ENCODE measurements around the gene PPCS. TPM values are rescaled to one million over a fixed set of nuclear protein-coding genes. Genes with fewer than 3 reads are reported as not detected.

Gene PPCS
- total RNA-seq (2022; extraction: Qiagen RNA extraction; ENCODE audit: low read depth): 31.3 to 39.6 TPM (median 38.7 TPM) in 5 replicates

DNA sequence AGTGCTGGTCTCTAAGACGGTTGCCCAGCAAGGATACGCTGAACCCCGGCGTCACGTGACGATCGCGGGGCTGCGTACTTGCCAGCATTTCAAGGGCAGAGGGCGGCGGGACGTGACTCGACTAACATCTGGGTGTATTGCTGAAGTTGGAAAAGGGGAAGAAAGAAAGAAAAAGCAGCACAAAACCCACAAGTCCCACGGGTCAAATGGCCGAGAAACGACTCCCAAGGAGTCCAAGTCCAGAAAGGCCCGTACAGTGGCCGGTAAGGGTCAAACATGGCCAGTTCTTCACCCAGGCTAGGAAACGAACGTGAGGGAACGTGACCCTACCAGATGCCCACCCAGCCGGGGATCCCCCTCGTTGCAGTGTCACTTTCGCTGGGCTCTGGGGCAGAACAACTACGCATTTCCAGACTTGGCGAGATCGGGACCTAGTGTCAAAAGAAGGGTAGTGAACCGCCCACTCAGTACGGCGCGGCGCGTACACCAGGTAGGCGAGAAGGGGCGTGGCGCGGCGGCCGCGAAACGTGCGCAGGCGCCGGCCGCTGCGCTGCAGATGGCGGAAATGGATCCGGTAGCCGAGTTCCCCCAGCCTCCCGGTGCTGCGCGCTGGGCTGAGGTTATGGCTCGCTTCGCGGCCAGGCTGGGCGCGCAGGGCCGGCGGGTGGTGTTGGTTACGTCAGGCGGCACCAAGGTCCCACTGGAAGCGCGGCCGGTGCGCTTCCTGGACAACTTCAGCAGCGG, at the start of gene PPCS, which contains the start of gene ZMYND12:
Gene PPCS (plus strand): TSS at position 534 of the 744 bp plus-strand sequence. CDS start 23 bp downstream, at position 557.
Gene ZMYND12 (minus strand): TSS at position 13 of the 744 bp plus-strand sequence. CDS start 25 bp downstream, outside the sequence.

GRCh38 chr1:42462828-42463763, 6.8 kb downstream of the PPCS start, which contains the start of gene CCDC30:
TSS of gene CCDC30 (plus strand) at chr1:42463286. CDS start at chr1:42480552, 17,266 bp downstream.

Other genes with a start within 250 kb of the PPCS start
- gene FOXJ3, start 121.3 kb upstream of the PPCS start, total RNA-seq (2022; extraction: Qiagen RNA extraction; ENCODE audit: low read depth): 12.0 to 20.3 TPM (median 19.6 TPM) in 5 replicates
- gene RIMKLA, start 75.8 kb upstream of the PPCS start, total RNA-seq (2022; extraction: Qiagen RNA extraction; ENCODE audit: low read depth): 0.64 to 1.4 TPM (median 1.2 TPM) in 5 replicates
- 0.16 to 0.77 TPM (median 0.25 TPM) in 5 replicates for gene ZMYND12, start 521 bp upstream of the PPCS start, total RNA-seq (2022; extraction: Qiagen RNA extraction; ENCODE audit: low read depth)
- gene CCDC30, start 6.7 kb downstream of the PPCS start, total RNA-seq (2022; extraction: Qiagen RNA extraction; ENCODE audit: low read depth): 0.43 to 1.4 TPM (median 0.61 TPM) in 5 replicates
- 58.8 to 75.0 TPM (median 71.3 TPM) in 5 replicates for gene PPIH, start 201.9 kb downstream of the PPCS start, total RNA-seq (2022; extraction: Qiagen RNA extraction; ENCODE audit: low read depth)
- 738 to 825 TPM (median 781 TPM) in 5 replicates for gene YBX1, start 225.9 kb downstream of the PPCS start, total RNA-seq (2022; extraction: Qiagen RNA extraction; ENCODE audit: low read depth)